Measurements from ENCODE around the gene ORAI3.

Gene ORAI3

DNA sequence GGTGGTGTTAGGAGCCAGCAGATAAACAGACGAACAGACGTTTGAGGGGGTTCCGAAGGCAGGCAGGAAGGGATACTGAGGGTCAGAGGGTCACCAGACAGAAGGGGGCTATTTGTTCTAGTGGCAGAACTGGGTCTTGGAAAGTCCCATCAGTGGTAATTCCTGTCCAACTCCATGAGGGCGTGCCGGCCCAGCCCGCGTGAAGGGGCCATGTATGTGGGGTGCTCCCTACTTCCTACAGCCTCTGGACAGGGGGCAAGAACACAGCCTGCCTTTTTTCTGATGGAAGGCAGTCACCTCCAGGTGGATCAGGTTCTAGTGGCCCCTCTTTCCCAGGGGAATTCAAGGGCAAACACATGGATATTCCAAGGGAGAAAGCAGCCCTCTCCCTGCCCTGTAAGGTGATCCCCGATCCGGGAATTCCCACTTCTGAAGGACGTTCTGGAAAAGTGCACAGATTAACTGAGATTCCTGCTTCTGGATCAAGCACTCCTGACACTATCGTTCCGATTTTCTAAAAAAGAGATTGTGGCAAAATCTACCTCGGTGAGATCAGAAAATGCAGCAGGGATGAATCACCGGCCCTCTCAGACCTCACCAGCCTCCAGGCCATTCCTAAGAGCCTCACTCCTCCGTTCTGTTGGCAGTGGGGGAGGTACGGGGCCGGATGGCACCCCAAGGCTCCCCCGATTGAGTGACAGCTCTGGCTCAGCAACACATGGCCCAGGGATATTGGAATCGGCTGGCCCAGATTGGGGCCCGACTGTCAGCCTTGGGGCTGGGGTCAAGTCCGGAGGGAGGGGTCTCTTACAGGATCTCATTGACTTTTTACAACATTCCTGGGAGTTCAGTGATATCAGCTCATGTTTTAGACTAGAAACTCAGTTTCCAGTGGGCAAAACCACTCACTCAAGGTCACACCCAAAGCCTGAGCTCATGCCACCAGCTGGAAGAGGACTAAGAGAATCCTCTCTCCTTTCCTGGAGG, 49.1 kb downstream of the ORAI3 start:
- no peak overlapping the region for H3K4me2 ChIP-seq (ENCODE audit: insufficient read depth, low read length)
- H3K9me3 ChIP-seq (ENCODE audit: insufficient read depth, low read length, severe bottlenecking) = no peaks in the 10 kb centered on the region
- TF ChIP-seq EZH2 (IDR thresholded peaks at IDR 0.05; ENCODE audit: borderline replicate concordance, low read depth, low read length, severe bottlenecking) (no peak), CTCF (IDR thresholded peaks at IDR 0.05; ENCODE audit: borderline replicate concordance, extremely low read depth, low read length, poor library complexity, severe bottlenecking) (no peak)
- H3K4me1 ChIP-seq (ENCODE audit: insufficient read depth, low read length) = no peaks in the 10 kb centered on the region
- H4K20me1 ChIP-seq (ENCODE audit: insufficient read depth, low read length) = no peaks in the 10 kb centered on the region; the same call in 1 of the 2 replicates
- no peak overlapping the region for H2AFZ ChIP-seq (ENCODE audit: low read depth, low read length)
- DNase-seq (no peak), ATAC-seq (ENCODE audit: insufficient read depth, low read depth) (no peak)
- H3K9ac ChIP-seq (ENCODE audit: low read depth, low read length) = no peak overlapping the region
- H3K4me3 ChIP-seq (ENCODE audit: low read depth in 1 of 2, low read length in 2 of 2) = no peak overlapping the region
- H3K27ac ChIP-seq (ENCODE audit: low read length) = no peak overlapping the region
- no peaks in the 10 kb centered on the region for H3K79me2 ChIP-seq (ENCODE audit: insufficient read depth, low read length)
- no peaks in the 10 kb centered on the region for H3K36me3 ChIP-seq (ENCODE audit: insufficient read depth, low read length)
- no peaks in the 10 kb centered on the region for H3K27me3 ChIP-seq (ENCODE audit: insufficient read depth, low read length, poor library complexity)

DNA sequence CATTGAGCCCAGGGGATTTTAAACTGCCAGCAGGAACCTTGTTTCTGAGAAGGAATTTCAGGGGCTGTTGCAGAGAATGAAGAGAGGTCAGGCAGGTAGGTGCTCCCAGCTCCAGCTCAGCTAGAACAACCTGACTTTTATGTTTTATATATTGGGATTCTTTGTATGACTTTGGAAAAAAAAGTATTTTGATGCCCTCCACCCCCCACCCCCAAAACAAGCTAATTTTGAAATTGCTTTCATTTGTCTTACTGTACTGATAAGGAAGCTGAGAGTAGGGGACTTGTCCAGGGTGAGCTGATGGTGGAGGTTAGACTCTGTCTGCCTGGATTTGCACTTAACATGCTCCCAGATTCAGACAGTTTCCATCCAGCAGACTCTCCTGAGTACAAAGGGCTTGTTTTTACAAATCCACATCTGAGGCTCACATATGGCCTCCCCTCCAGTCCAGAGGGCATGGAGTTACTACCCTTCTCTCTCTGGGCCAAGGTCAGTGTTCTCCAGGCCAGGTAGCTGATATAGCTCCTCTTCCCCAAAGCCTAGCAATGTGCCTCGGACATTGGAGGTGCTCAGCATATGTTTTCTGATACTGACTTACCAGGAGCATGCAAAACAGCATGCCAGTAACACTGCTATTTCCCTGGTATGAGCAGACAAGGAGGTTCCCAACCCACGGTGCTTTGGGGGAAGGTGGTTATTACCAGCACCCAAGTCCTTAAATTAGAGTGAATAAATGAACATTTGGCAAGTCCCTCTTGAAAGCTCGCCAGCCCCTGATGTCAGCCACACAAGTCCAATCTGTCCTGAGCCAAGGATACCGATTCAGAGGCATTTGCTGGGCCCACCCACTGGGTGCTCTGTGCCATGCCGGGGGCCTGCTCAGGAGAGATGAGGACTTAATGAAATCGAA, 50.2 kb downstream of the ORAI3 start:
- no peak overlapping the region for H3K4me2 ChIP-seq (ENCODE audit: insufficient read depth, low read length)

GRCh38 chr16:31000671-31001382, 52.0 kb downstream of the ORAI3 start:
- H3K4me2 ChIP-seq (ENCODE audit: insufficient read depth, low read length) = no peak overlapping the region
- no peaks in the 10 kb centered on the region for H3K27me3 ChIP-seq (ENCODE audit: insufficient read depth, low read length, poor library complexity)
- TF ChIP-seq CTCF (IDR thresholded peaks at IDR 0.05; ENCODE audit: borderline replicate concordance, extremely low read depth, low read length, poor library complexity, severe bottlenecking) = no peak
- H4K20me1 ChIP-seq (ENCODE audit: insufficient read depth, low read length) = no peaks in the 10 kb centered on the region; the same call in 1 of the 2 replicates
- no peaks in the 10 kb centered on the region for H3K79me2 ChIP-seq (ENCODE audit: insufficient read depth, low read length)
- DNase-seq (no peak), ATAC-seq (ENCODE audit: insufficient read depth, low read depth) (no peak)
- no peak overlapping the region for H3K4me3 ChIP-seq (ENCODE audit: low read depth in 1 of 2, low read length in 2 of 2)
- H2AFZ ChIP-seq (ENCODE audit: low read depth, low read length) = no peak overlapping the region
- no peaks in the 10 kb centered on the region for H3K36me3 ChIP-seq (ENCODE audit: insufficient read depth, low read length)
- H3K9ac ChIP-seq (ENCODE audit: low read depth, low read length) = no peak overlapping the region
- no peaks in the 10 kb centered on the region for H3K9me3 ChIP-seq (ENCODE audit: insufficient read depth, low read length, severe bottlenecking)
- no peak overlapping the region for H3K27ac ChIP-seq (ENCODE audit: low read length)
- H3K4me1 ChIP-seq (ENCODE audit: insufficient read depth, low read length) = no peaks in the 10 kb centered on the region

More for the DNA sequence above, 50.2 kb downstream of the ORAI3 start:
- Histone ChIP-seq H3K79me2 (ENCODE audit: insufficient read depth, low read length) (no peaks in the 10 kb centered on the region), H3K9me3 (ENCODE audit: insufficient read depth, low read length, severe bottlenecking) (no peaks in the 10 kb centered on the region), H3K9ac (ENCODE audit: low read depth, low read length) (no peak overlapping the region), H3K4me1 (ENCODE audit: insufficient read depth, low read length) (no peaks in the 10 kb centered on the region), H2AFZ (ENCODE audit: low read depth, low read length) (no peak overlapping the region), H3K36me3 (ENCODE audit: insufficient read depth, low read length) (no peaks in the 10 kb centered on the region), H4K20me1 (ENCODE audit: insufficient read depth, low read length) (no peaks in the 10 kb centered on the region; the same call in 1 of the 2 replicates), H3K27me3 (ENCODE audit: insufficient read depth, low read length, poor library complexity) (no peaks in the 10 kb centered on the region), H3K4me3 (ENCODE audit: low read depth in 1 of 2, low read length in 2 of 2) (no peak overlapping the region), H3K27ac (ENCODE audit: low read length) (no peak overlapping the region)
- DNase-seq = no peak
- TF ChIP-seq CTCF (IDR thresholded peaks at IDR 0.05; ENCODE audit: borderline replicate concordance, extremely low read depth, low read length, poor library complexity, severe bottlenecking) (no peak), EZH2 (IDR thresholded peaks at IDR 0.05; ENCODE audit: borderline replicate concordance, low read depth, low read length, severe bottlenecking) (no peak)
- ATAC-seq (ENCODE audit: insufficient read depth, low read depth) = no peak
